IPS-NIHi7 (cell line): Measurements from ENCODE around the gene TMEM121.
"Not testable (repeated sequence)": the region's sequence is repeated elsewhere in the genome, so short reads cannot be mapped to it uniquely, and the experiment has no call there.

Experiments used
- DNase-seq: peaks from one replicate; pipeline ENCODE4 v3.0.0; 2012; ENCODE audit warnings: mixed read lengths; ENCODE audit errors: extremely low spot score

The TMEM121 gene

DNA sequence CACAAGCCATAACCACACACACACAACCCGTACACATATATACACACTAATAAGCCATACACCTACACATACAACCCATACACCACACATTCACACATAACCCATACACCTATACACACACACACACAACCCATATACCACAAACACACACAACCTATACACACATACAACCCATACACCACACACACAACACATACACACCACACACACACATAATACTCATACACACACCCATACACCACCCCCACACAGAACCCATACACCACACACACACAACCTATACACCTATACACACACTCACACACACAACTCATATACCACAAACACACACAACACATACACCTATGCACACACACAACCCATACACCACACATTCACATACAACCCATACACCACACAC is 44.1 kb downstream of the TMEM121 start:
- DNase-seq, result no peak

DNA sequence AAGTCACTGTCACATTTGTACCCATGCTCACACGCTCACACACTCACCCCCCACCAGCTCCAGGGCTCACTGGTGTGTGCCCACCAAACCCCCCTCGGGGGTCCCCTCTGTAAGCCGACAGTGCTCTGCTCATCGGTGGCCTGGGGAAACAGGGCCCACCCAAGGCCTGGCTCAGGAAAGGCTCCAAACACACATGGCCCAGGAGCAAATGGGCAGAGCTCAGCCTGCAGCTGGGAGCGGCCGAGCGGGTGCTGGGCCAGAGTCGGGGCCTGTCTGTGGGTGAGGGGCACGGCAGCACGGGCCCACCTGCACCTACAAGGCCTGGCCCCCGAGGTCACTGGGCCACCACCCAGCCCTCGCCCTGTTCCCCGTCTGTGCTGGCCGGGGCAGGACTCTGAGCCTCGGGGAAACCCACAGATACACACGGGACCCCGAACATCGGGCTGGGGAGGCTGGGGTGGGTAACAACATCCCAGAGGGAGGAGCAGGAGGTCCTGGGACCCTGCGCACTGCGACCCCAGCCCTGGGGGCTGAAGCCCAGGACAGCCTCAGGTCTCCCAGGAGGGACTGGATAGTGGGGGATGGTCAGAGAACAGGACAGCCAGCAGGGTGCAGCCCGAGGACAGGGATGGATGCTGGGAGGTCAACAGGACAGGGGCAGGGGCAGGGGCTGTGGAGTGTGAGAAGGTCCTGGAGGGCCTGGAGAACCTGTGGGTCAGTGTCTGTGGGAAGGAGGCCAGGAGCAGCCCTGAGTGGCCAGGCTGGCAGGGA is 45.0 kb downstream of the TMEM121 start:
- not testable (repeated sequence) for DNase-seq

DNA sequence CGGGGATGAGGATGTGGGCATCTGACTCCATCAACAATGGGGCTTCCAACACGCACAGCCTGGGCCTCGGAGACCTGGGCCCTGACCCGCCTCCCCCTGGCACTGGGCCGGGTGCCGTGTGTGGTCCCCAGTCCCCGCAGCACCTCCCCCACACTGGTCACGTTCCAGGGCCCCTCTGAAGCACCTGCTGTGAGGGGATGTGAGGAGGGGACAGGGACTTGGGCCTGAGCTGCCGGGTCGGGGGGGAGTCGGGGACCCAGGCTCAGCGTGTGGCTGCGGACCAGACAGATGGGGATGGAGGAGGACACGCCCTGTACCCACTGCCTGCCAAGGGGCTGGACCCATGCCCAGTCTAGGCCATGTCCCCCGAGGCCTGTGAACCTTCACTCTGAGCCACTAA is 45.7 kb downstream of the TMEM121 start:
- not testable (repeated sequence) for DNase-seq

DNA sequence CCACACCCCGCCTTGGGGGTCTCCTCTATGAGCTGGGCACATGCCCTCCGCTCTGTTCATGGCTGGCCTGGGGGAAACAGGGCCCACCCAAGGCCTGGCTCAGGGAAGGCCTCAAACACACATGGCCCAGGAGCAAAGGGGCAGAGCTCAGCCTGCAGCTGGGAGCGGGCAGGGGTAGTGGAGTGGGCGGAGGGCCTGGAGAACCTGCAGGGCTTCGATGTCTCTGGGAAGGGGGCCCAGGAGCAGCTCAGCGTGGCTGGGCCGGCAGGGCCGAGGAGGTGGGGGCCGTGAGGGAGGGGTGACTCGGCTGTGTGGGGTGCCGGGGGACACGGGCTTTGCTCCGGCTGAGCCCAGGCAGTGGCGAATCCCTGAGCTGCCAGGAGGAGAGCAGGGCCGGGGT is 47.5 kb downstream of the TMEM121 start:
- DNase-seq, result not testable (repeated sequence)

DNA sequence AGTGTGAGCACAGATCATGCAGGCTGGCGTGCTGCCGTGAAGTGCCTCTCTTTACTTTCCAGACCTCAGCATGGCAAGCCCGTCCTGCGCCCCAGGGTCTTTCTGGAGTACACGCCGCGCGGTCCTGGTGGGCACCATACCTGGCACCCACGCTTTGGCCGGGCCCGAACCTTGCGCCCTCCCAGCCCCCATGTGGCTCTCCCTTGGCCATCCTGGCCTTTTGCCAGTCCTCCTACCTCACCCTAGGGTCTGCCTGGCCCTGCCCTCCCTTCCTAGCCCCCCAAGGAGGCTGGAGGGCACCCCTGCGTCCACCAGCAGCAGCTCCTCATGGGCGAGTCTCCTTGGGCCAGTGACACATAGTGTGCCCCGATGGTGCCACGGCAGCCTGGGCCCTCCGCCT is 48.0 kb downstream of the TMEM121 start:
- DNase-seq, result not testable (repeated sequence)

DNA sequence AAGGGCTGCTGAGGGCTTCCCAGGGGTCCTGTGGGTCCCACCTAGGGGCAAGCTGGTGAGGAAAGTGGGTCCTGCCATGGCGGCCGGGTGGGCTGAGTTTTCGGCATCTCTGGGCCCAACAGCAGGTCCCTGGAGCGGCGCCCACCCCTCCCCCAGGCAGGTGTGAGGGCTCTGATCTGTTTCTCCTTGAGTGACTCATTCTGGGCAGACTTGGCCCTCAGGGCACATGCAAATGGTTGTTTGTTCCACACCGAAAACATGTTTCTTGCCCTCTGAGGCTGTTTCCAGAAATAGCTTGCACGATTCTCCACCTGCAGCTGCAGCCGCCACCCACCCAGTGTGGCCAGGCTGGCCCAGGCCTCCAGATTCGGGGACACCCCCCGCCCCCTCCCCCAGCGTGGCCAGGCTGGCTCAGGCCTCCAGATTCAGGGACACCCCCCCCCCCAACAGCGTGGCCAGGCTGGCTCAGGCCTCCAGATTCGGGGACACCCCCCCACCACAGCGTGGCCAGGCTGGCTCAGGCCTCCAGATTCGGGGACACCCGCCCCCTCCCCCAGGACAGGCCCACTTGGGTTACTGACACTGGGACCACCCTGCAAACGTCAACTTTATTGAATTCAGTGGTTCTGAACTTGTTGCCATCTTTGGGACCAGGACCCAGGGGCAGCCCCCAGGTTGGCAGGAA is 48.8 kb downstream of the TMEM121 start:
- not testable (repeated sequence) for DNase-seq

DNA sequence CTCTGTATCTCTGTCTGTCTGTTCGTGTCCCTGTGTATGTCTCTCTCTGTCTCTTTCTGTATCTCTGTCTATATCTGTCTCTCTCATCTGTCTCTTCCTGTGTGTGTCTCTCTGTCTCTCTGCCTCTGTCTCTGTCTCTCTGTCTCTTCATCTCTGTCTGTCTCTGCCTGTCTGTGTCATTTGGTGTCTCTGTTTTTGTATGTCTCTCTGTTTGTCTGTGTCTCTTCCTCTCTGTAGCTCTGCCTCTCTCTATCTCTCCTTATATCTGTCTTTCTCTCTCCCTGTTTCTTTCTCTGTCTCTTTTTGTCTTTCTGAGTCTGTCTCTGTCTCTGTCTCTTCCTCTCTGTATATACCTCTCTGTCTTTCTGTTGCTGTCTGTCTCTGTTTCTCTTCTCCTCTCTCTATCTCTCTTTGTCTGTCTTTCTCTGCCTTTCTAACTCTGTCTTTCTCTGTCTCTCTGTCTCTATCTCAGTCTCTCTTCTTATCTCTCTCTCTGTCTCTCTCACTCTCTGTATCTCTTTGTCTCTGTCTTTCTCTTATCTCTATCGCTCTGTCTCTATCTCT is 50.2 kb downstream of the TMEM121 start:
- DNase-seq, result no peak

DNA sequence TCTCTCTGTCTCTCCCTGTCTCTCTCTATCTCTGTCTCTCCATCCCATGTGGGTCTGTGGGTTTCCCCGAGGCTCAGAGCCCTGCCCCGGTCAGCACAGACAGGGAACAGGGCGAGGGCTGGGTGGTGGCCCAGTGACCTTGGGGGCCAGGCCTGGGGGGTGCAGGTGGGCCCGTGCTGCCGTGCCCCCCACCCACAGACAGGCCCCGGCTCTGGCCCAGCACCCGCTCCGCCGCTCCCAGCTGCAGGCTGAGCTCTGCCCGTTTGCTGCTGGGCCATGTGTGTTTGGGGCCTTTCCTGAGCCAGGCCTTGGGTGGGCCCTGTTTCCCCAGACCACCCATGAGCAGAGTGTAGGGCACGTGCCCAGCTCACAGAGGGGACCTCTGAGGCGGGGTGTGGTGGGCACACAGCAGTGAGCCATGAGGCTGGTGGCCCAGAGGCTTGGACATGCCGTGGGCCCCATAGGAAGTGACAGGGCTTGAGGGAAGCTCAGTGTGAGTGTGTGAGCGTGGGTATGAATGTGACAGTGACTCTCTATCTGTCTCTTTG is 51.0 kb downstream of the TMEM121 start:
- DNase-seq, result no peak

DNA sequence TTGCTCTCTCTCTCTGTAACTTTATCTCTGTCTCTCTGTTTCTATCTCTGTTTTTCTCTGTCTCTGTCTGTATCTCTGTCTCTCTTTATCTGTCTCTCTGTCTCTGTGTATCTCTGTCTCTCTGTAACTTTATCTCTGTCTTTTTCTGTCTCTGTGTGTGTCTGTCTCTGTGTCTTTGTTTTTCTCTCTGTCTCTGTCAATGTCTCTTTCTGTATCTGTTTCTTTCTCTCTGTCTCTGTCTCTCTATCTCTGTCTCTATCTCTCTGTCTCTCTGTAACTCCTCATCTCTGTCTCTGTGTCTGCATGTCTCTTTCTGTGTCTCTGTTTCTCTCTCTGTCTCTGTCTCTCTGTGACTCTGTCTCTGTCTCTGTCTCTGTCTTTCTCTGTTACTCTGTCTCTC is 51.7 kb downstream of the TMEM121 start:
- DNase-seq, result no peak

DNA sequence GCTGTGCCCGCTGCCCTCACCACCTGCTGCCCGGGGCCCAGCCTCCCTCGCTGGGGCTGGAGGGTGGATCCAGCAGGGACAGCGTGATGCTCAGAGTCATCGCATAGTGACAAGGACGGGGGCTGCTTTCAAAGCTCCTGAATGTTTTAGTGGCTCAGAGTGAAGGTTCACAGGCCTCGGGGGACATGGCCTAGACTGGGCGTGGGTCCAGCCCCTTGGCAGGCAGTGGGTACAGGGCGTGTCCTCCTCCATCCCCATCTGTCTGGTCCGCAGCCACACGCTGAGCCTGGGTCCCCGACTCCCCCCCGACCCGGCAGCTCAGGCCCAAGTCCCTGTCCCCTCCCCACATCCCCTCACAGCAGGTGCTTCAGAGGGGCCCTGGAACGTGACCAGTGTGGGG is 52.8 kb downstream of the TMEM121 start:
- not testable (repeated sequence) for DNase-seq
